ENCODE data around the gene ADCY3.

The ADCY3 gene

GRCh38 chr2:24906466-24906865, 13.6 kb downstream of the ADCY3 start:
- DNase-seq (ENCODE audit: low spot score): no peak

GRCh38 chr2:24903161-24904103, 16.6 kb downstream of the ADCY3 start:
- no peak for DNase-seq (ENCODE audit: low spot score)

DNA sequence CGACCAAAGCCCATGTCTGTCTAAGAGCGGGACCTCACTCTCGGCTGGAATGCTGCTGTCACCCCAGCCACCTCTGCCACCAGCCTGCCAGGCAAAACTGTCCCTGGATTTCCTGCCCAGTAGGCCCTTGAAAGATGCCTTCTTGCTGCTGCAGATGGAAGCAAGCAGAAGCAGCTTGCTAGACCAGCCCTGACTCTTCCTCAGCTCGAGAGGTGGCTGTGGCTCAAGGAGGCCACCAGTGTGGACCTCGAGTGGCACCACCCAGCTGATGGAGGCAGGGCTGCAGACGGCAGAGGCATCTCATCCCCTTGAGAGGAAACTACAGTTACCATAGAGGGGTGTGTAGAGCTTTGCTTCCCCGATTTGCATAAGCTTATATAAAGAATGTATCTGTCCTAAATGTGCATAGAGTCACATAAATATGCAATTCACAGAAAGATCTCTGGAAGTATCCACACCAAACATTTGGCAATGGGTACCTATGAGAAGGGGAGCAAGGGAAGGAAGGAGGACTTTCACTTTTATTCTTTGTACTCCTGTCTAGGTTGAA, 20.6 kb downstream of the ADCY3 start:
- no peak for DNase-seq (ENCODE audit: low spot score)

DNA sequence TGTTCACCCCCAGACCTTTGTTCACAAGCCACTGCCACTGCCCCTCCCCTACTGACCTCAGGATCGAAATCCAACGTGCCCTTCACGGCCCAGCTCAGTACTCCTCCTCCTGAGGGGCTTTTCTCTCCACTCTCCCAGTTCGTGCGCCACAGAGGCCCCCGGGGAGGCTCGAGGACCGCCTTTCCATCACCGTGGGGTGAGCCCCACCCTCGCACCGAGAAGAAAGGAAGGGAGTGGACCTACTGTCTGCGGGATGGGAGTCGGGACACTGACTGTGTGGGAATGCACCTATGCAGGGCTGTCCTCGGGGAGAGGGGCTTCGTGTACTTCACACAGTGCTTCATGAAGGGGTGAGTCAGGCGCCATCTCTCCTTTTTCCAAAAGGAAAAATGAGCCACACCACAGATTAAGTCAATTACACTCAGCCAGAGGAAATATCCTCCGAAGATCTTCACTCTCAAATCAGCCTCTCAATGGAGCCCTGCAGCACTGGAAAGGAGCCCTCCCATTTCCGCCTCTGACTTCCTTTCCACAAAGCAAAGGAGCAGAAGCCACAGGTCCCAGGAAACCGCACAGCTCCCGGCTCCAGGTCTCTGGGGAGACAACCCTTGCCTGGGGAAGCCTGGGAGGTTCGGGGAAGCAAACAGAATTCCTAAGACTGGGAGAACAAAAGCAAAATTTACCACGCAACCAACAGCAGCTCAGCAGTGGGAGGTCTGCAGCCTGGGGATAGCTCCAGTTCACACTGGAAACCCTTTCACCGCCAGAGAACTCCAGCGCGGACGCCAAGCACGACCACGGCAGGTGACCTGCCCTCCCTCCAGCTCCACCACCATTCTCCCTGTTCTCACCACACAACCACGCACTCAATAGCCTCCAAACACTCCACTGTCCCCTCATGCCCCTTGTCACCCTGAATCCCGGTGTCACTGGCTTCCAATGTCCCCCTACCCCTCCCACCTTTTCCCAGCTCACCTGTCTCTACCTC, 21.6 kb downstream of the ADCY3 start:
- DNase-seq (ENCODE audit: low spot score): no peak

GRCh38 chr2:24894750-24895149, 25.3 kb downstream of the ADCY3 start:
- DNase-seq (ENCODE audit: low spot score): no peak

DNA sequence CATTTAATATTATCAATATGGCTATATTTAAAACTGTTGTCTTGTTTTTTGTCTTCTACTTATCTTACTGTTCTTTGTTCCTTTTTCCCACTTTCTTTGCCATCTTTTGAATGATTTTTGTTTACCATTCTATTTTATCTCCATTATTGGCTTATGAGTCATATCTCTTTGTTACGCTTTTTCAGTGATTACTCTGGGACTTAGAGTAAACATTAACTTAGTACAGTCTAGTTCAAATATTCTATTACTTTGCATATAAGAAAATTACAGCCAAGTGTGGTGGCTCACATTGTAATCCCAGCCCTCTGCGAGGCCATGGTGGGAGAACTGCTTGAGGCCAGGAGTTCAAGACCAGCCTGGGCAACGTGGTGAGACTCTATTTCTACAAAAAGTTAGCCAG, 26.1 kb downstream of the ADCY3 start:
- no peak for DNase-seq (ENCODE audit: low spot score)

GRCh38 chr2:24892928-24893327, 27.1 kb downstream of the ADCY3 start:
- no peak for DNase-seq (ENCODE audit: low spot score)

- DNase-seq (ENCODE audit: low spot score): no peak
Observed at GRCh38 chr2:24891201-24891600, 28.8 kb downstream of the ADCY3 start.

DNA sequence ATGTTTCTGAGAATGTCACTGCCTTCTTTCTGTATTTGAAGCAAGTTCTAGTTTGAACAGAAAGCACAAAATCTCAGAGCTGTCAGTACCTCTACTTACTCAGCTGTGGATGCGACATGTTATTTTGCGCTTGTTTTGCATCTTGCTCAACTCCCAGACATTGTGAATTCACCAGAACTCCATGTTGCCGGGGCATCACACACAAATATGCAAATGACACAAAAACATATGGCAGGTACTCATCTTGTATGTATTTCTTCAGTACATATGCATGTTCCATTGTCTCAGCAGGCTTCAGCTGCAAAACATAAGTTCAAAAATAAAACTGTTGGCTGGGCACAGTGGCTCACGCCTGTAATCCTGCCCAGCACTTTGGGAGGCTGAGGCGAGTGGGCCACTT, 30.8 kb downstream of the ADCY3 start:
- DNase-seq (ENCODE audit: low spot score): no peak

DNA sequence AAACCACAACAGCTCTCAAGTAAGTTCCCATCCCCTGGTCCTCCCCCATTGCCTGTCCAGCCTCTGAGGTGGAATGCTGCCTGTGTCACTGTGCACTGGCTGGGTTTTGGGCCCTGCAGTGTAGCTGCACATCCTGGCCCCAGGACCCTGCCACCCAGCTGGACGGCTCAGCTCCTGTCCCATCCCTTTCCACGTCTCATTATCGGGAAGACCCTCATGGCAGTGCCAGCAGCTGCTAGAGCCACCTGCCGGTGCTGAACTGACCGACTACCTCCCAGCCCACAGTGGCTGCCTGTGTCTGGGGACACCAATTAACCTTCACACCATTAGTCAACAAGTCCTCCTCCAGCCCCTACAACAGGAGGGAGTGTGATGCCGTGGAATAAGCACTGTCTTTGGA, 31.9 kb downstream of the ADCY3 start:
- DNase-seq (ENCODE audit: low spot score): no peak

DNA sequence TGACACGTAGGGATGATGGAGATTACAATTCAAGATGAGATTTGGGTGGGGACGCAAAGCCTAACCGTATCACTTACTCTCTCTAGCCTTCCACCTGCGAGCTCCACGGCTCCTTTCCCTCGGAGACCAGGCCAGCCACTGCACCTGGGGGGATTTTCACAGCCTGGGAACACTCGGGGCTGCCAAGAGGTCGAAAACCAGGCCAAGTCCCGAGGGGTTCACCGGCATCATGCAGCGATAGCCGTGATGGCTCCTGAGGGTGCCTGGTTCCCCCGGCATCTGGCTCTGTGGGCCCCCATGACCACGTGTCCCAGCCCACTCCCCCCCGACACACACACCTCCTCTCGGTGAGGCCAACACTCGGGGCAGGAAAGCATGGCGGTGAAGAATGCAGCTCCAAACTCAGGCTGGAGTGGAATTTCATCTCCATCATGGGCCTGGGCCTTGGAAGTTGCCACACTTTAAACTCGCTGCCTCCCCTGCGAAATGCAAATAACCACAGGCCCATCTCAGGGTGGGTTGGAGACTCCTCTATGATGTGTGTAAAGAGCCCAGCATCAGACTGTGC, 32.6 kb downstream of the ADCY3 start:
- DNase-seq (ENCODE audit: low spot score): no peak

- no peak for DNase-seq (ENCODE audit: low spot score)
Observed at GRCh38 chr2:24886691-24887304, 33.2 kb downstream of the ADCY3 start.

- DNase-seq (ENCODE audit: low spot score): no peak
Observed at GRCh38 chr2:24886126-24886501, 33.9 kb downstream of the ADCY3 start.

DNA sequence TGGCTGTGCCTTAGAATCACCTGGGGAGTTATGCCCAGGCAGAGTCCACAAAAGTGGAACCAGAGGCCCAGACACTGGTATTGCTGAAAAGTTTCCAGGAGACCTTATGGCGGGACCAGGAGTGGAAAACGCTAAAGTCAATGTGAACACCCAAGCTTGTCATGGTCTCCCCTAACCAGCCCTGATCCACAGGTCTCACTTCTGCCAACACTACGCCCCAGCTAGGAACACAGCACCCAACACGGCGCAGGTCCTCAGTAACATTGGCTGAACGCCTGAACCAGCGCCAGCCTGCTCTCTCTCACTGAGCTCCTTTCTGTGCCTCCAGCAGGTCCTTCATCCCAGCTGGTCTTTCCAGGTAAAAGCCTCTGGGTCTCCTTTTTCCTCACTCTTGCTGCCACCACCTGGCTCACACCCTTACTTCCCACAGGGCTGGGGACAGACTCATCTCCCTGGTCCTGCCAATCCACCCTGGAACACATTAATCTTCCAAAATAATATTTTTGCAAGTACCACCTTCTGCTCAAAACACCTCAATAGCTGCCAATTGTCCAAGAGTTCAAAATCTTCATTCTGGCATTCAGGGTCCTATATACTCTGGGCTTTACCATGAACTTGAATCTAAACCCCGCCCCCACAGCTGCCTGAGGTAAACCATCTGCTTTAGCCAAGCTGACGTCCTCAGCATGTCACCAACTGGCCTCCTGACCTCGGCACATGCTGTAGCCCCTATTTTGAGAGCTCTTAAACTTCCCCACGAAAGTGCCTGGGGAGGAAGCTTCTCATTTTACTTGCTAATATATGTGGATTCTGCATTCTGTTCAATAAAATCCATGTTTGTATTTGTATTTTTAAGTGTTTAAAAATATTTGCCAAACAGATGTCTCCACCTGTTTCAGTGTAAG, 34.6 kb downstream of the ADCY3 start:
- no peak for DNase-seq (ENCODE audit: low spot score)

DNA sequence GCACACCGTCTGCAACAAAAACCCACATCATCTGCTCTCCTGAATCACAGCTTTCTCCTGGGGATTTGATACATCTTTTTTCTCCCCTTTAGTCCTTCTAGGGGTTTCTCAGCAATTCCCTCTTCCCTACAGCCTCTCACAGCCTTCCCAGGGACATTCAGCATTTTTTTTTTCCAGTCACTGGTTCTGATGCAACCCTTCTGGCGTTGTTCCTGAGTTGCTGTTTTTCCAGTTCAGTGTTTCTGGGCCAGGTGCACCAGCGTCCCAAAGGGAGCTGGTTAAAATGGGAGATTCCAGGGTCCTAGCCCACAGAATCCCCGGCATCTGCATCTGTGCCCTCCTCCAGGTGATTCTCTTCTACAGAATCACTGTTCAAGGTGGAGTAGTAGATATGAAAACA, 36.1 kb downstream of the ADCY3 start:
- DNase-seq (ENCODE audit: low spot score): no peak

GRCh38 chr2:24881623-24882022, 38.4 kb downstream of the ADCY3 start:
- no peak for DNase-seq (ENCODE audit: low spot score)

DNA sequence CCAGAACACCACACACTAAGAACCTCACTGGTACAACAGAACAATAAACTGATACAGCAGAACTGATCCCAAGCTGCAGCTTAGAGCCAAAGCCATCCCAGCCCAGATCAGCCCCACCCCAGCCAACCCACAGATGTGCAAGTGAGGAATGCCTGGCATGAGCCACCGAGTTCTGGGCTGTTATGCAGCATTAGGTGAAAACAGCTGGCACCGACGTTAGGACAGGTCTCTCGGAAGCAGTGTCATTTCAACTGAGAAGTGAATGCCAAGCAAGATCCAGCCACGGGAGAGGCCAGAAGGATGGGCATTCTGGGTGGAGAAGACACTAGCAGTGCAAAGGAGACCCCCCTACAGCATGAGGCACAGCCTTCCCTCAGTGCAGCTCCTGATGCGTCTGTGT, 38.9 kb downstream of the ADCY3 start:
- no peak for DNase-seq (ENCODE audit: low spot score)

GRCh38 chr2:24878341-24878740, 41.7 kb downstream of the ADCY3 start:
- no peak for DNase-seq (ENCODE audit: low spot score)

DNA sequence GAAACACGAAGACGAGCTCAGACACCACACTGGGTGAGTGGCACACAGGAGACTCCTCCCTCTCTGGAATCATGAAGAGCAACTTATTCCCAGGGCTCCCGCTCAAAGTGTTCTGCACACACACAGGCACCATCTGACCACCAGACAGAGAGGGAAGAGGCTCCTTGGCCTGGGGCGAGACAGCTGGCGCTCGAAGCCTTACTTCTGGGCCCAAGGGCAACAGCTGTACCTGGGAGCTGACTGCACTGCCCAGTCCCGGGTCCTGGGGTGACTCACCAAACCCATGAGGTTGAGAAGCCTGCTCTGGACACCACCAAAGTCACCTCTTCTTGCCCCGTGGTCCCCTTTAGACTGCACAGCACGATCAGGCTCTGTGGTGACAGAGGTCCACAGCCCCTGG, 42.4 kb downstream of the ADCY3 start:
- no peak for DNase-seq (ENCODE audit: low spot score)

GRCh38 chr2:24877067-24877466, 43.0 kb downstream of the ADCY3 start:
- DNase-seq (ENCODE audit: low spot score): no peak

Measured in SK-N-DZ (cell line).